IMR-90 (cell line): Measurements from ENCODE around the gene ATP4B. TPM values are rescaled to one million over a fixed set of nuclear protein-coding genes. Genes with fewer than 3 reads are reported as not detected.

ENCODE experiments used
- ATAC-seq: fragments of 200-7000 bp; cut with Tn5 transposase; 2 replicates; pipeline ENCODE4 v1.9.1; 2020; ENCODE audit warnings: low read depth, mild to moderate bottlenecking, moderate library complexity
- BruUV-seq: library from RNA; stranded (reverse); fragments of 400-500 nt; replicated peaks from 2 replicates; lab custom pipeline; 2021; lab: Mats Ljungman, UMichigan
- CTCF ChIA-PET: fragments of 300-600 bp; formaldehyde crosslinking; extraction: SDS; loops from one replicate; lab custom pipeline; 2021; ENCODE audit warnings: antibody characterized with exemption; lab: Yijun Ruan, JAX
- POLR2A ChIA-PET: fragments of 300-600 bp; sonication (Branson Sonifier 250); formaldehyde crosslinking; loops from one replicate; lab custom pipeline; 2022; ENCODE audit warnings: antibody characterized with exemption; ENCODE audit not compliant: unreplicated experiment; lab: Charles Lee
- DNase-seq: peaks from one replicate; pipeline ENCODE4 v3.0.0; 2013
- H2AFZ ChIP-seq: replicated peaks from 2 replicates; pipeline ENCODE3; 2013; ENCODE audit warnings: low read length, mild to moderate bottlenecking; ENCODE audit not compliant: poor library complexity
- H2AK5ac ChIP-seq: 2 replicates; pipeline ENCODE4 v1.6.1; 2013; ENCODE audit warnings: low read depth, low read length, inconsistent platforms
- H2AK9ac ChIP-seq: replicated peaks from 2 replicates; pipeline ENCODE3; 2013; ENCODE audit warnings: mild to moderate bottlenecking, low read depth, low read length, moderate library complexity; ENCODE audit not compliant: poor library complexity
- H2BK120ac ChIP-seq: 2 replicates; pipeline ENCODE4 v1.6.1; 2013; ENCODE audit warnings: low read depth, low read length, inconsistent platforms
- H2BK15ac ChIP-seq: 3 replicates; pipeline ENCODE4 v1.6.1; 2013; ENCODE audit warnings: low read depth, low read length, inconsistent platforms
- H2BK20ac ChIP-seq: 2 replicates; pipeline ENCODE4 v1.6.1; 2013; ENCODE audit warnings: low read depth, mild to moderate bottlenecking, inconsistent platforms, low read length, moderate library complexity
- H2BK5ac ChIP-seq: 2 replicates; pipeline ENCODE4 v1.6.1; 2013; ENCODE audit warnings: mild to moderate bottlenecking, low read depth, low read length, inconsistent platforms; ENCODE audit not compliant: poor library complexity, severe bottlenecking
- H3K14ac ChIP-seq: replicated peaks from 2 replicates; pipeline ENCODE4 v1.6.1; 2013; ENCODE audit warnings: low read depth, low read length, inconsistent platforms
- H3K18ac ChIP-seq: 2 replicates; pipeline ENCODE4 v1.6.1; 2013; ENCODE audit warnings: low read depth, low read length, control low read depth
- H3K23ac ChIP-seq: 2 replicates; pipeline ENCODE4 v1.6.1; 2013; ENCODE audit warnings: low read depth, low read length, inconsistent platforms
- H3K27ac ChIP-seq: 2 replicates; pipeline ENCODE4 v1.5.1; 2013; ENCODE audit warnings: mild to moderate bottlenecking, control low read depth, low read length; ENCODE audit not compliant: insufficient read depth
- H3K27me3 ChIP-seq: 2 replicates; pipeline ENCODE4 v1.6.1; 2013; ENCODE audit warnings: low read length; ENCODE audit not compliant: control insufficient read depth, insufficient read depth
- H3K36me3 ChIP-seq: 2 replicates; pipeline ENCODE4 v1.6.1; 2013; ENCODE audit warnings: low read length, mixed read lengths; ENCODE audit not compliant: control insufficient read depth, insufficient read depth
- H3K4ac ChIP-seq: 2 replicates; pipeline ENCODE4 v1.6.1; 2013; ENCODE audit warnings: low read depth, low read length, inconsistent platforms
- H3K4me1 ChIP-seq: 2 replicates; pipeline ENCODE4 v1.6.1; 2013; ENCODE audit warnings: low read length, mixed read lengths; ENCODE audit not compliant: control insufficient read depth, insufficient read depth
- H3K4me2 ChIP-seq: 2 replicates; pipeline ENCODE4 v1.6.1; 2013; ENCODE audit warnings: low read depth, mild to moderate bottlenecking, control low read depth, low read length, moderate library complexity
- H3K4me3 ChIP-seq: 2 replicates; pipeline ENCODE4 v1.5.1; 2013; ENCODE audit warnings: low read depth, mild to moderate bottlenecking, control low read depth, low read length, moderate library complexity; ENCODE audit not compliant: insufficient read depth
- H3K56ac ChIP-seq: 2 replicates; pipeline ENCODE4 v1.6.1; 2013; ENCODE audit warnings: low read length, inconsistent platforms; ENCODE audit not compliant: insufficient read depth; ENCODE audit errors: extremely low read depth
- H3K79me1 ChIP-seq, 2 experiments: 2 replicates each; pipeline ENCODE4 v1.6.1; 2013; ENCODE audit warnings: low read length in 2 of 2, inconsistent platforms in 1 of 2, low read depth in 1 of 2
- H3K9ac ChIP-seq: 2 replicates; pipeline ENCODE4 v1.6.1; 2013; ENCODE audit warnings: low read depth, low read length, control low read depth
- H3K9me1 ChIP-seq: 2 replicates; pipeline ENCODE4 v1.6.1; 2013; ENCODE audit warnings: low read length, inconsistent platforms; ENCODE audit not compliant: insufficient read depth
- H3K9me3 ChIP-seq: 2 replicates; pipeline ENCODE4 v1.6.1; 2013; ENCODE audit warnings: low read length; ENCODE audit not compliant: control insufficient read depth, insufficient read depth
- H4K20me1 ChIP-seq: 2 replicates; pipeline ENCODE4 v1.6.1; 2013; ENCODE audit warnings: low read length, inconsistent platforms; ENCODE audit not compliant: insufficient read depth
- H4K5ac ChIP-seq: 2 replicates; pipeline ENCODE4 v1.6.1; 2013; ENCODE audit warnings: mild to moderate bottlenecking, low read depth, low read length, control low read depth
- H4K8ac ChIP-seq, 2 experiments: 2 replicates each; pipeline ENCODE4 v1.6.1; 2013; ENCODE audit warnings: low read depth in 2 of 2, low read length in 2 of 2, control low read depth in 1 of 2, inconsistent platforms in 1 of 2
- H4K91ac ChIP-seq: 2 replicates; pipeline ENCODE4 v1.6.1; 2013; ENCODE audit warnings: low read depth, low read length, inconsistent platforms; ENCODE audit not compliant: insufficient read depth
- CEBPB ChIP-seq: IDR thresholded peaks from 2 replicates; pipeline ENCODE4 v1.6.1; 2012; ENCODE audit warnings: low read depth, low read length, improper control_type of control experiment
- CHD1 ChIP-seq: IDR thresholded peaks from 2 replicates; pipeline ENCODE4 v1.6.1; 2012; ENCODE audit warnings: low read depth, low read length, improper control_type of control experiment
- CTCF ChIP-seq: conservative IDR thresholded peaks from 2 replicates; pipeline ENCODE4 v1.5.1; 2012; ENCODE audit warnings: mild to moderate bottlenecking, low read depth, low read length, improper control_type of control experiment
- FOS ChIP-seq: fragments of 150-350 bp; IDR thresholded peaks from 2 replicates; pipeline ENCODE4 v1.6.1; 2016; ENCODE audit warnings: low read depth, low read length
- MAFK ChIP-seq: IDR thresholded peaks from 2 replicates; pipeline ENCODE4 v1.6.1; 2012; ENCODE audit warnings: low read depth, low read length, improper control_type of control experiment
- MXI1 ChIP-seq: IDR thresholded peaks from 2 replicates; pipeline ENCODE4 v1.6.1; 2012; ENCODE audit warnings: low read depth, mild to moderate bottlenecking, low read length, moderate library complexity, borderline replicate concordance
- NFE2L2 ChIP-seq: fragments of 150-350 bp; IDR thresholded peaks from 2 replicates; pipeline ENCODE4 v1.6.1; 2016; ENCODE audit warnings: low read depth, mild to moderate bottlenecking, low read length
- SMC3 ChIP-seq: fragments of 150-350 bp; IDR thresholded peaks from 2 replicates; pipeline ENCODE4 v1.6.1; 2016; ENCODE audit warnings: low read depth, mild to moderate bottlenecking, antibody characterized with exemption, low read length, moderate library complexity
- WGBS, 2 experiments: methylation state at CpG; one replicate each; pipeline versions ENCODE4 v1.1.5 to v1.1.7; 2013; ENCODE audit warnings: missing lambda C conversion rate in 2 of 2; ENCODE audit not compliant: insufficient read length in 1 of 2; ENCODE audit errors: extremely low coverage in 2 of 2; 5-methylcytosine and 5-hydroxymethylcytosine counted together
- dilution Hi-C: fragments of 300-500 bp; cut with HindIII; formaldehyde crosslinking; loops from one replicate; pipeline ENCODE4 v1.14.3; 2018; ENCODE audit warnings: low sequenced_read_pairs; ENCODE audit not compliant: unreplicated experiment
- in situ Hi-C: fragments of 300-500 bp; cut with MboI; formaldehyde crosslinking; loops from 3 replicates; pipeline ENCODE4 v1.14.3; 2019; ENCODE audit warnings: low sequenced_read_pairs, inconsistent platforms, mixed read lengths
- intact Hi-C: fragments of 100-400 bp; cut with micrococcal nuclease; formaldehyde crosslinking; loops from 2 replicates; pipeline ENCODE4 v1.10.0; 2022
- polyA plus RNA-seq, 3 experiments: library from polyadenylated mRNA; depleted of rRNA; stranded (reverse); fragments of >200 nt; gene quantifications; 2 replicates each; pipeline ENCODE4 v1.2.3, GENCODE V29; 2012; ENCODE audit warnings: low replicate concordance in 1 of 3
- total RNA-seq: library from RNA; depleted of rRNA; stranded (reverse); fragments of >200 nt; gene quantifications from 2 replicates; pipeline ENCODE4 v1.2.3, GENCODE V29; 2012

ATP4B gene
- total and polyA plus RNA-seq, 2 of the 4 experiments (the other 2 are of a cell fraction) = not detected

GRCh38 chr13:113646921-113647340 is 11.1 kb downstream of the ATP4B start:
- intact Hi-C loops = no loop called here
- no peak overlapping the region for H4K5ac ChIP-seq
- ATAC-seq = no peak

More at GRCh38 chr13:113646921-113647340, 11.1 kb downstream of the ATP4B start:
- no peak overlapping the region for H2AFZ ChIP-seq
- H3K56ac ChIP-seq = no peak overlapping the region
- H3K23ac ChIP-seq = no peak overlapping the region
- H3K36me3 ChIP-seq = peaks cover 2% of the 10 kb centered on the region
- no peak overlapping the region for H3K4ac ChIP-seq
- BruUV-seq = no TSS peak
- no peak overlapping the region for H3K18ac ChIP-seq
- H3K79me1 ChIP-seq = no peaks in the 10 kb centered on the region
- H3K27me3 ChIP-seq = no peaks in the 10 kb centered on the region
- 85% methylated on average over 4 of the region's 10 CpGs; no CpG with 5 or more reads in 1 of the 2 experiments for WGBS, 2 experiments
- no peak overlapping the region for H2AK9ac ChIP-seq
- H2BK5ac ChIP-seq = no peak overlapping the region
- in situ Hi-C loops = no loop called here
- no peak overlapping the region for H2BK120ac ChIP-seq
- H3K9ac ChIP-seq = no peak overlapping the region
- ChIA-PET CTCF (interaction anchor here (0.6 kb wide), 1 partner anchor 15 kb away, joined by 3 read pairs; no protein-coding TSS in a partner anchor), POLR2A (no interaction called here)
- no peak overlapping the region for H3K4me3 ChIP-seq
- H2AK5ac ChIP-seq = no peak overlapping the region
- no peak overlapping the region for H4K91ac ChIP-seq
- H4K8ac ChIP-seq = no peak overlapping the region
- no peaks in the 10 kb centered on the region for H3K9me3 ChIP-seq
- H3K9me1 ChIP-seq = 0 out of 2 replicates have a peak, but pooled peaks cover 4% of the 10 kb centered on the region
- no peak overlapping the region for H3K27ac ChIP-seq
- H3K4me2 ChIP-seq = no peak overlapping the region
- H4K20me1 ChIP-seq = no peaks in the 10 kb centered on the region
- no peak overlapping the region for H3K14ac ChIP-seq
- no peak overlapping the region for H2BK15ac ChIP-seq
- no peak overlapping the region for H2BK20ac ChIP-seq
- TF ChIP-seq NFE2L2 = no peak
- no peak for TF ChIP-seq MXI1
- TF ChIP-seq CTCF = no peak
- no peak for TF ChIP-seq MAFK
- TF ChIP-seq SMC3 = no peak
- no peak for TF ChIP-seq CHD1
- no peak for TF ChIP-seq FOS
- TF ChIP-seq CEBPB = no peak
- dilution Hi-C loops = no loop called here
- no peak for DNase-seq
- peaks cover 2% of the 10 kb centered on the region; the same call in 1 of the 2 replicates for H3K4me1 ChIP-seq
